Naive B cell (primary cell): ENCODE results near the gene RFX3. TPM values are rescaled to one million over a fixed set of nuclear protein-coding genes. Genes with fewer than 3 reads are reported as not detected.
A peak's percentile ranks its signal among the peaks of the same experiment; 100 is the strongest.

ENCODE experiments used
- ATAC-seq, 2 donors: fragments of 150-1000 bp; cut with Tn5 transposase; 2 replicates each; pipeline ENCODE4 v1.10.0; 2021; ENCODE audit warnings: low read depth in 2 of 2, mild to moderate bottlenecking in 2 of 2, moderate library complexity in 2 of 2
- DNase-seq: peaks from one replicate; pipeline ENCODE4 v3.0.0; 2022
- H3K27ac Mint-ChIP-seq, 6 donors: one replicate each; pipeline ENCODE4 v1.8.0; 2020 to 2022; ENCODE audit warnings: mild to moderate bottlenecking in 6 of 6, mixed read lengths in 6 of 6, moderate library complexity in 5 of 6, inconsistent platforms in 2 of 6
- H3K27me3 Mint-ChIP-seq, 3 donors: one replicate each; pipeline ENCODE4 v1.8.0; 2021 to 2022; ENCODE audit warnings: mixed read lengths in 3 of 3, mild to moderate bottlenecking in 1 of 3
- H3K36me3 Mint-ChIP-seq, 2 donors: one replicate each; pipeline ENCODE4 v1.8.0; 2020 to 2022; ENCODE audit warnings: mixed read lengths in 2 of 2, inconsistent platforms in 1 of 2, mild to moderate bottlenecking in 1 of 2
- H3K4me1 Mint-ChIP-seq, 3 donors: one replicate each; pipeline ENCODE4 v1.8.0; 2020 to 2022; ENCODE audit warnings: mixed read lengths in 3 of 3, inconsistent platforms in 1 of 3, mild to moderate bottlenecking in 1 of 3, moderate library complexity in 1 of 3
- H3K4me3 Mint-ChIP-seq, 8 donors: one replicate each; pipeline ENCODE4 v1.8.0; 2020 to 2022; ENCODE audit warnings: mild to moderate bottlenecking in 8 of 8, mixed read lengths in 8 of 8, moderate library complexity in 8 of 8, inconsistent platforms in 2 of 8
- H3K9me3 Mint-ChIP-seq, 7 donors: one replicate each; pipeline ENCODE4 v1.8.0; 2020 to 2022; ENCODE audit warnings: mixed read lengths in 7 of 7, mild to moderate bottlenecking in 5 of 7, inconsistent platforms in 2 of 7, moderate library complexity in 1 of 7
- polyA plus RNA-seq, 6 donors: library from polyadenylated mRNA; unstranded; fragments of 300-500 nt; fragmentation: Illumina TruSeq; gene quantifications; one replicate each; pipeline ENCODE4 v1.2.3, GENCODE V29; 2021; ENCODE audit warnings: low read depth in 6 of 6

Gene RFX3
- polyA plus RNA-seq, 6 donors from 2014 or later, result 3.7 to 16.7 (median 6.3) TPM

GRCh38 chr9:3224931-3225330, 300.9 kb downstream of the RFX3 start:
- Mint-ChIP-seq H3K27ac (no peak overlapping the region), H3K4me3 (no peak overlapping the region), H3K36me3 (peaks cover 15 to 21% of the 10 kb centered on the region in 2 donors), H3K27me3 (no peaks in the 10 kb centered on the region), H3K4me1 (no peaks in the 10 kb centered on the region), H3K9me3 (no peaks in the 10 kb centered on the region)
- no peak for DNase-seq
- no peak for ATAC-seq

- H3K27me3 Mint-ChIP-seq, result peaks cover 0 to 8% (median 6%) of the 10 kb centered on the region in 3 donors
- H3K9me3 Mint-ChIP-seq, result peaks cover 0 to 4% (median 2%) of the 10 kb centered on the region in 7 donors
- peaks cover 0 to 7% of the 10 kb centered on the region in 2 donors for H3K36me3 Mint-ChIP-seq
- DNase-seq (no peak), ATAC-seq (no peak)
- no peaks in the 10 kb centered on the region for H3K4me1 Mint-ChIP-seq
- H3K27ac Mint-ChIP-seq, result peak overlapping the region in 1 of 6 donors; percentile 67
- H3K4me3 Mint-ChIP-seq, result no peak overlapping the region
These were observed 310.1 kb downstream of the RFX3 start for GRCh38 chr9:3215658-3216057.

- H3K27ac Mint-ChIP-seq, result no peak overlapping the region
- ATAC-seq, result no peak
- H3K27me3 Mint-ChIP-seq, result peaks cover 3 to 9% (median 8%) of the 10 kb centered on the region in 3 donors
- peaks cover 0 to 7% of the 10 kb centered on the region in 2 donors for H3K36me3 Mint-ChIP-seq
- peaks cover 0 to 4% (median 2%) of the 10 kb centered on the region in 7 donors for H3K9me3 Mint-ChIP-seq
- peak overlapping the region in 1 of 8 donors; percentile 10 for H3K4me3 Mint-ChIP-seq
- H3K4me1 Mint-ChIP-seq, result no peaks in the 10 kb centered on the region
- DNase-seq, result no peak
These were observed 311.1 kb downstream of the RFX3 start for GRCh38 chr9:3214741-3215140.

GRCh38 chr9:3205421-3206095, 320.2 kb downstream of the RFX3 start:
- DNase-seq (no peak), ATAC-seq (no peak)
- Mint-ChIP-seq H3K9me3 (peaks cover 0 to 14% (median 0%) of the 10 kb centered on the region in 7 donors), H3K27me3 (peaks cover 2 to 7% (median 3%) of the 10 kb centered on the region in 3 donors), H3K4me3 (no peak overlapping the region), H3K27ac (no peak overlapping the region), H3K4me1 (no peaks in the 10 kb centered on the region), H3K36me3 (no peaks in the 10 kb centered on the region)

GRCh38 chr9:3200331-3200774, 325.4 kb downstream of the RFX3 start:
- H3K9me3 Mint-ChIP-seq, result peaks cover 0 to 14% (median 0%) of the 10 kb centered on the region in 7 donors
- DNase-seq (no peak), ATAC-seq (no peak)
- no peak overlapping the region for H3K4me3 Mint-ChIP-seq
- no peaks in the 10 kb centered on the region for H3K36me3 Mint-ChIP-seq
- no peaks in the 10 kb centered on the region for H3K4me1 Mint-ChIP-seq
- H3K27ac Mint-ChIP-seq, result no peak overlapping the region
- H3K27me3 Mint-ChIP-seq, result peaks cover 12 to 14% (median 12%) of the 10 kb centered on the region in 3 donors

- Mint-ChIP-seq H3K4me3 (no peak overlapping the region), H3K36me3 (no peaks in the 10 kb centered on the region), H3K27ac (no peak overlapping the region), H3K27me3 (peaks cover 10 to 26% (median 15%) of the 10 kb centered on the region in 3 donors), H3K9me3 (peaks cover 0 to 1% (median 0%) of the 10 kb centered on the region in 7 donors), H3K4me1 (no peaks in the 10 kb centered on the region)
- ATAC-seq (no peak), DNase-seq (no peak)
These were observed 332.0 kb downstream of the RFX3 start for GRCh38 chr9:3193791-3194190.

- Mint-ChIP-seq H3K36me3 (no peaks in the 10 kb centered on the region), H3K4me3 (no peak overlapping the region), H3K27ac (no peak overlapping the region), H3K9me3 (peaks cover 0 to 1% (median 0%) of the 10 kb centered on the region in 7 donors), H3K27me3 (peaks cover 19 to 35% (median 25%) of the 10 kb centered on the region in 3 donors), H3K4me1 (no peaks in the 10 kb centered on the region)
- no peak for ATAC-seq
- no peak for DNase-seq
These were observed 334.1 kb downstream of the RFX3 start for GRCh38 chr9:3191715-3192114.

- no peak for DNase-seq
- Mint-ChIP-seq H3K36me3 (no peaks in the 10 kb centered on the region), H3K9me3 (peaks cover 0 to 1% (median 0%) of the 10 kb centered on the region in 7 donors), H3K4me3 (no peak overlapping the region), H3K27me3 (peaks cover 21 to 37% (median 37%) of the 10 kb centered on the region in 3 donors), H3K27ac (no peak overlapping the region), H3K4me1 (no peaks in the 10 kb centered on the region)
- ATAC-seq, result no peak
These were observed 336.5 kb downstream of the RFX3 start for GRCh38 chr9:3189113-3189861.

GRCh38 chr9:3186751-3187150, 339.1 kb downstream of the RFX3 start:
- H3K36me3 Mint-ChIP-seq, result peaks cover 0 to 5% of the 10 kb centered on the region in 2 donors

GRCh38 chr9:3181049-3181953, 344.5 kb downstream of the RFX3 start:
- H3K36me3 Mint-ChIP-seq, result peaks cover 0 to 5% of the 10 kb centered on the region in 2 donors
- peaks cover 0 to 13% (median 0%) of the 10 kb centered on the region in 3 donors for H3K4me1 Mint-ChIP-seq
- DNase-seq, result no peak
- ATAC-seq, result no peak
- H3K27me3 Mint-ChIP-seq, result peaks cover 32 to 51% (median 45%) of the 10 kb centered on the region in 3 donors
- peak overlapping the region in 1 of 6 donors; percentile 33 for H3K27ac Mint-ChIP-seq
- H3K9me3 Mint-ChIP-seq, result peaks cover 0 to 2% (median 0%) of the 10 kb centered on the region in 7 donors
- H3K4me3 Mint-ChIP-seq, result peak overlapping the region in 1 of 8 donors; percentile 71

More at GRCh38 chr9:3186751-3187150, 339.1 kb downstream of the RFX3 start:
- no peak for ATAC-seq
- Mint-ChIP-seq H3K4me1 (peaks cover 0 to 8% (median 0%) of the 10 kb centered on the region in 3 donors), H3K9me3 (peaks cover 0 to 3% (median 0%) of the 10 kb centered on the region in 7 donors), H3K27me3 (peaks cover 33 to 50% (median 34%) of the 10 kb centered on the region in 3 donors), H3K27ac (peak overlapping the region in 1 of 6 donors; percentile 6), H3K4me3 (no peak overlapping the region)
- DNase-seq, result no peak

GRCh38 chr9:3180696-3181048, 345.1 kb downstream of the RFX3 start:
- H3K36me3 Mint-ChIP-seq, result peaks cover 0 to 5% of the 10 kb centered on the region in 2 donors
- peaks cover 0 to 2% (median 0%) of the 10 kb centered on the region in 7 donors for H3K9me3 Mint-ChIP-seq
- DNase-seq (no peak), ATAC-seq (no peak)
- peaks cover 0 to 13% (median 0%) of the 10 kb centered on the region in 3 donors for H3K4me1 Mint-ChIP-seq
- no peak overlapping the region for H3K27ac Mint-ChIP-seq
- H3K4me3 Mint-ChIP-seq, result no peak overlapping the region
- H3K27me3 Mint-ChIP-seq, result peaks cover 33 to 45% (median 45%) of the 10 kb centered on the region in 3 donors

GRCh38 chr9:3179711-3180110, 346.1 kb downstream of the RFX3 start:
- peaks cover 0 to 13% (median 0%) of the 10 kb centered on the region in 3 donors for H3K4me1 Mint-ChIP-seq
- no peak overlapping the region for H3K27ac Mint-ChIP-seq
- peaks cover 0 to 5% of the 10 kb centered on the region in 2 donors for H3K36me3 Mint-ChIP-seq
- no peak overlapping the region for H3K4me3 Mint-ChIP-seq
- peaks cover 0 to 2% (median 0%) of the 10 kb centered on the region in 7 donors for H3K9me3 Mint-ChIP-seq
- DNase-seq (no peak), ATAC-seq (no peak)
- H3K27me3 Mint-ChIP-seq, result peaks cover 36 to 48% (median 45%) of the 10 kb centered on the region in 3 donors

GRCh38 chr9:3177936-3178335, 347.9 kb downstream of the RFX3 start:
- Mint-ChIP-seq H3K36me3 (no peaks in the 10 kb centered on the region), H3K4me1 (peaks cover 0 to 13% (median 0%) of the 10 kb centered on the region in 3 donors), H3K9me3 (peaks cover 0 to 2% (median 0%) of the 10 kb centered on the region in 7 donors), H3K4me3 (no peak overlapping the region), H3K27me3 (peaks cover 27 to 36% (median 34%) of the 10 kb centered on the region in 3 donors), H3K27ac (no peak overlapping the region)
- no peak for ATAC-seq
- no peak for DNase-seq
